Gastroesophageal sphincter (tissue), 3 donors: ENCODE measurements around the gene CDX2.

Source experiments
- CTCF ChIP-seq, 4 experiments: fragments of 200-600 bp in 2 of 4; fragments of 450-650 bp in 2 of 4; sonication (generic) in 1 of 4; IDR thresholded peaks; one replicate each; pipeline ENCODE4 v1.5.1; 2017 to 2019; ENCODE audit warnings: antibody characterized with exemption in 4 of 4, mild to moderate bottlenecking in 2 of 4, moderate library complexity in 2 of 4
- POLR2AphosphoS5 ChIP-seq: sonication (generic); formaldehyde crosslinking; IDR thresholded peaks from one replicate; pipeline ENCODE4 v1.6.1; 2017; ENCODE audit warnings: antibody characterized with exemption

GRCh38 chr13:28010046-28010445, 40.9 kb upstream of the CDX2 start:
- TF ChIP-seq CTCF (IDR thresholded peaks at IDR 0.05) (no peak), POLR2AphosphoS5 (no peak)
